HG02885 (cell line): ENCODE measurements around the gene DEFB131B.
"Not testable (repeated sequence)": the region's sequence is repeated elsewhere in the genome, so short reads cannot be mapped to it uniquely, and the experiment has no call there.

ENCODE experiments used
- ATAC-seq: cut with Tn5 transposase; IDR thresholded peaks from one replicate; pipeline ENCODE4 v1.9.1; 2021; ENCODE audit warnings: mild to moderate bottlenecking; ENCODE audit not compliant: unreplicated experiment, poor library complexity

DEFB131B gene, protein sequence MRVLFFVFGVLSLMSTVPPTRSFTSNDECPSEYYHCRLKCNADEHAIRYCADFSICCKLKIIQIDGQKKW

GRCh38 chr11:71878059-71878458 is at the start of gene DEFB131B:
Gene DEFB131B (plus strand): TSS chr11:71878453. CDS start chr11:71878453, 0 bp downstream.
- ATAC-seq, result not testable (repeated sequence)

- not testable (repeated sequence) for ATAC-seq
Observed at GRCh38 chr11:71829247-71829646, 49.0 kb upstream of the DEFB131B start.

- not testable (repeated sequence) for ATAC-seq
Observed at GRCh38 chr11:71829686-71830085, 48.6 kb upstream of the DEFB131B start.

GRCh38 chr11:71832811-71833210 is 45.4 kb upstream of the DEFB131B start, which contains the start of gene DEFB108B:
Gene DEFB108B (plus strand): TSS chr11:71833200. CDS start chr11:71833200, 0 bp downstream.
- not testable (repeated sequence) for ATAC-seq

DNA sequence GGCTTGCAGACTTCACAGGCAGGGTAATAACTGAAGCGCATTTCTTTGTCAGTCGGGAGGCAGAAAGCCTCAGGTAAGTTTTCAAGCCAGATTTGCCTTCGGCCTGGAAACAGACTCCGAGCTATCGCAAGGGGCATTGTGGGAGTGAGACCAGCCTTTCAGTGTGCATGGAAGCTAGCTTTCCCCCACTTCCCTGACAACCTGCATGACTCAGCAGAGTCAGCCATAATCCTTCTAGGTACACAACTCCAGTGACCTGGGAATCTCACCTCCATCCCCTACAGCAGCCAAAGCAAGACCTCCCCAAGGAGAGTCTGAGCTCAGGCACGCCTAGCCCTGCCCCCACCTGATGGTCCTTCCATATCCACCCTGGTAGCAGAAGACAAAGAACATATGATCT is 35.5 kb upstream of the DEFB131B start:
- not testable (repeated sequence) for ATAC-seq

DNA sequence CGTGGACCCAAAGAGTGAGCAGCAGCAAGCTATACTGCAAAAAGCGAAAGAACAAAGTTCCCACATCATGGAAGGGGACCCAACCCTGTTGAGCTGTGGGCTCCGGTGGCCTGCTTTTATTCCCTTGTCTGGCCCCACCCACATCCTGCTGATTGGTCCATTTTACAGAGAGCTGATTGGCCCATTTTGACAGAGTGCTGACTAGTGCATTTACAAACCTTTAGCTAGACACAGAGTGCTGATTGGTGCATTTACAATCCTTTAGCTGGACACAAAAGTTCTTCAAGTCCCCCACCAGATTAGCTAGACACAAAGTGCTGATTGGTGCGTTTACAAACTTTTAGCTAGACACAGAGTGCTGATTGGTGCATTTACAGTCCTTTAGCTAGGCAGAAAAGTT is 34.9 kb upstream of the DEFB131B start:
- ATAC-seq, result not testable (repeated sequence)

GRCh38 chr11:71843858-71844257 is 34.4 kb upstream of the DEFB131B start:
- no peak for ATAC-seq

- not testable (repeated sequence) for ATAC-seq
Observed at GRCh38 chr11:71853895-71854294, 24.4 kb upstream of the DEFB131B start.

GRCh38 chr11:71855880-71856279 is 22.4 kb upstream of the DEFB131B start:
- ATAC-seq, result not testable (repeated sequence)

GRCh38 chr11:71860835-71861234 is 17.4 kb upstream of the DEFB131B start:
- ATAC-seq, result not testable (repeated sequence)

GRCh38 chr11:71863978-71864627 is 14.2 kb upstream of the DEFB131B start:
- not testable (repeated sequence) for ATAC-seq

- not testable (repeated sequence) for ATAC-seq
Observed at GRCh38 chr11:71867209-71867608, 11.0 kb upstream of the DEFB131B start.

- not testable (repeated sequence) for ATAC-seq
Observed at GRCh38 chr11:71869931-71870330, 8.3 kb upstream of the DEFB131B start.

GRCh38 chr11:71870661-71871060 is 7.6 kb upstream of the DEFB131B start:
- ATAC-seq, result not testable (repeated sequence)

- ATAC-seq, result not testable (repeated sequence)
Observed at GRCh38 chr11:71876262-71876661, 2.0 kb upstream of the DEFB131B start.

- ATAC-seq, result not testable (repeated sequence)
Observed at GRCh38 chr11:71885806-71886205, 7.6 kb downstream of the DEFB131B start.

DNA sequence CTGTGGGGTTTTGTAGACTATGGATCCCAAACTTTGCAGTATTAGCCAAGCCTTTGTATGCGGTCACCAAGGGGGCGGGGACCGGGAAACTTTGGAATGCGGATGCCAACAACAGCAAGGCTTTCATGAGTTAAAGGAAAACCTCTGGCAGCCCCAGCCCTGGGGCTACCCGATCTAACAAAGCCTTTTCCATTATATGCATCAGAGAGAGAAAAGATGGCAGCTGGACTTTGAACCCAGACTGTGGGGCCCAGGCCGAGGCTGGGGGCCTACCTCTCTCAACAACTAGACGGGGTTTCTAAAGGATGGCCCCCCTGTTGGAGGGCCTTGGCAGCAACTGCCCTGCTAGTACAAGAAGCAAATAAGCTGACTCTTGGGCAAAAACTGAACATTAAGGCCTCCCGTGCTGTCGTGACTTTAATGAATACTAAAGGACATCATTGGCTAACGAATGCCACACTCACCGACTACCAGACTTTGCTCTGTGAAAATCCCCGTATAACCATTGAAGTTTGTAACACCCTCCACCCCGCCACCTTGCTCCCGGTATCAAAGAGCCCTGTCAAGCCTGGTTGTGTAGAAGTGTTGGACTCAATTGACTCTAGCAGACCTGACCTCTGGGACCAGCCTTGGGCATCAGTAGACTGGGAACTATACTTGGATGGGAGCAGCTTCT is 10.2 kb downstream of the DEFB131B start:
- ATAC-seq, result not testable (repeated sequence)

DNA sequence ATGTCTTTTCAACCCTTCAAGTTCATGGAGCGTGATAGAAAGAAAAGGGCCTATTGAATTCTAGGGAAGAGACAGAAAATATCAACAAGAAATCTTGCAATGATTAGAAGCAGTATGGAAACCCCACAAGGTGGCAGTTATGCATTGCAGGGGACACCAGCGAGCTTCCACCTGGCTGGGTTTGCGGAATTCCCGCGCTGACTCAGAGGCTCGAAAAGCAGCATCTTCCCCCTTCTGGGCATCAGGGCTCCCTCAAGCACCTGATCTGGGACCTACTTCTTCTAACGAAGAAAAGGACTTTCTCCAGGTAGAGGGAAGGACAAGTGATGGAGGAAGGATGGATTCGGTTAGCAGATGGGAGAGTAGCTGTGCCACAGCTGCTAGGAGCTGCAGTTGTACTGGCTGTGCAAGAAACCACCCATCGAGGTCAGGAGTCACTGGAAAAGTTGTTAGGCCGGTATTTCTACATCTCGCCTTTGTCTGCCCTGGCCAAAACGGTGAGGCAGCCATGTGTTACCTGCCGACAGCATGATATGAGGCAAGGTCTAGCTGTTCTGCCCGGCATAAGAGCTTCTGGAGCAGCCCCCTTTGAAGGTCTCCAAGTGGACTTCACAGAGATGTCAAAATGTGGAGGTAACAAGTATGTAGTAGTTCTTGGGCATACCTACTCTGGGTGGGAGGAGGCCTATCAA is 11.1 kb downstream of the DEFB131B start:
- not testable (repeated sequence) for ATAC-seq

DNA sequence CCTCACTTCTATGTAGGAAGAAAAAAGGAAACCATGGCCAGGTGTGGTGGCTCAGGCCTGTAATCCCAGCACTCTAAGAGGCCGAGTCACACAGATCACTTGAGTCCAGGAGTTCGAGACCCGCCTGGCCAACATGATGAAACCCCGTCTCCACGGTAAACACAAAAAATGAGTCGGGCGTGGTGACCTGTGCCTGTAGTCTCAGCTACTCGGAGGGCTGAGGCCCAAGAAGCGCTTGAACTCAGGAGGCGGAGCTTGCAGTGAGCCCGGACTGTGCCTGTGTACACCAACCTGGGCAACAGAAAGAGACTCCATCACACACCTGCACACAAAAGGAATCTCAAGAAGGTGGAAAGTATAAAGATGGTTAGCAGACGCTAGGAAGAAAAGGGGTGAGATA is 17.7 kb downstream of the DEFB131B start:
- ATAC-seq, result no peak

- not testable (repeated sequence) for ATAC-seq
Observed at GRCh38 chr11:71901137-71901536, 22.9 kb downstream of the DEFB131B start.

- no peak for ATAC-seq
Observed at GRCh38 chr11:71908218-71908617, 30.0 kb downstream of the DEFB131B start.
